B cell (primary cell): Measurements from ENCODE around the gene RAB3C.

Experiments used
- CTCF ChIP-seq: fragments of 200-600 bp; IDR thresholded peaks from one replicate; pipeline ENCODE4 v1.8.0; 2022; ENCODE audit warnings: antibody characterized with exemption, mild to moderate bottlenecking
- EZH2 ChIP-seq: IDR thresholded peaks from 2 replicates; pipeline ENCODE4 v1.6.1; 2012; ENCODE audit warnings: borderline replicate concordance, low read depth, mild to moderate bottlenecking, moderate library complexity, low read length; ENCODE audit not compliant: insufficient read depth, poor library complexity, severe bottlenecking

DNA sequence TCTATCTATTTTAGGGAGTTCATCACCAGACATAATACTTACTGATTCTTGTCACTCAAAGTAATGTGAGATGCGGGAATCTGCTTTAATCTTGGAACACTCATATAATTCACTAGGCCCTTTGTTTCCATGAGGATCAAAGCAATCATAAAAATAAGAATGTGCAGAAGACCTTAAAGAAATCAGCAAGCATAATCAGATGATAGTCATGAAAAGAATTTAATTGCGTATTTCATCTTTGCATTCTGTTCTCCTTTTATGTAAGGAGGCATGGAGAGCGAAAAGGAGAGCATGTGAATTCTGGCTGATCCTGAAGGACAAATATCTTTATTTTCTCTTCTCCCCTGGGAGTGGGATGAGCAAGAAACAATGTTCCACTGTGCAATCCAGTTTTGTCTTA, 128.0 kb downstream of the RAB3C start:
- TF ChIP-seq CTCF, result no peak
- TF ChIP-seq EZH2, result no peak
